ENCODE results near the gene GJB5. TPM values are rescaled to one million over a fixed set of nuclear protein-coding genes. Genes with fewer than 3 reads are reported as not detected.

Gene GJB5
- total RNA-seq, 1 donor from 2014 or later = not detected

DNA sequence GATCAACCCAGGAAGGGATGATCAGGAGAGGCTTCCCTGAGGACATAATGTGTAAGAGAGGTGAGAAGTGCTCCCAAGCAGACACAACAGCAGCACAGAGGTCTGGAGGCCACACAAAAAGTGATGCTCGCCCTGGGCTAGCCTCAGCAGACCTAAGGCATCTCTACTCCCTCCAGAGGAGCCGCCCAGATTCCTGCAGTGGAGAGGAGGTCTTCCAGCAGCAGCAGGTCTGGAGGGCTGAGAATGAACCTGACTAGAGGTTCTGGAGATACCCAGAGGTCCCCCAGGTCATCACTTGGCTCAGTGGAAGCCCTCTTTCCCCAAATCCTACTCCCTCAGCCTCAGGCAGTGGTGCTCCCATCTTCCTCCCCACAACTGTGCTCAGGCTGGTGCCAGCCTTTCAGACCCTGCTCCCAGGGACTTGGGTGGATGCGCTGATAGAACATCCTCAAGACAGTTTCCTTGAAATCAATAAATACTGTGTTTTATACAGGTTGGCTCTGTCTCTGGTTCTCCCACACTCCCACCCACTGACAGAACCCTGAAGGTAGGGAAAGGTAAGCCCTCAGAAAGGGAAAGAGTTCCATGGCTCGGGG is 31.1 kb downstream of the GJB5 start:
- no peak for DNase-seq (ENCODE audit: low read depth, low spot score)
- no peak overlapping the region for H3K4me3 Mint-ChIP-seq
- H3K4me1 Mint-ChIP-seq = peaks cover 13% of the 10 kb centered on the region
- no peak overlapping the region for H3K27ac Mint-ChIP-seq (ENCODE audit: unreplicated experiment)
- H3K27me3 Mint-ChIP-seq (ENCODE audit: low read depth) = peaks cover 55% of the 10 kb centered on the region
- no peaks in the 10 kb centered on the region for H3K36me3 Mint-ChIP-seq (ENCODE audit: low read depth)
- H3K9me3 Mint-ChIP-seq = no peaks in the 10 kb centered on the region
- TF ChIP-seq, protein P1, sequence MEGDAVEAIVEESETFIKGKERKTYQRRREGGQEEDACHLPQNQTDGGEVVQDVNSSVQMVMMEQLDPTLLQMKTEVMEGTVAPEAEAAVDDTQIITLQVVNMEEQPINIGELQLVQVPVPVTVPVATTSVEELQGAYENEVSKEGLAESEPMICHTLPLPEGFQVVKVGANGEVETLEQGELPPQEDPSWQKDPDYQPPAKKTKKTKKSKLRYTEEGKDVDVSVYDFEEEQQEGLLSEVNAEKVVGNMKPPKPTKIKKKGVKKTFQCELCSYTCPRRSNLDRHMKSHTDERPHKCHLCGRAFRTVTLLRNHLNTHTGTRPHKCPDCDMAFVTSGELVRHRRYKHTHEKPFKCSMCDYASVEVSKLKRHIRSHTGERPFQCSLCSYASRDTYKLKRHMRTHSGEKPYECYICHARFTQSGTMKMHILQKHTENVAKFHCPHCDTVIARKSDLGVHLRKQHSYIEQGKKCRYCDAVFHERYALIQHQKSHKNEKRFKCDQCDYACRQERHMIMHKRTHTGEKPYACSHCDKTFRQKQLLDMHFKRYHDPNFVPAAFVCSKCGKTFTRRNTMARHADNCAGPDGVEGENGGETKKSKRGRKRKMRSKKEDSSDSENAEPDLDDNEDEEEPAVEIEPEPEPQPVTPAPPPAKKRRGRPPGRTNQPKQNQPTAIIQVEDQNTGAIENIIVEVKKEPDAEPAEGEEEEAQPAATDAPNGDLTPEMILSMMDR (conservative IDR thresholded peaks at IDR 0.05) = no peak

DNA sequence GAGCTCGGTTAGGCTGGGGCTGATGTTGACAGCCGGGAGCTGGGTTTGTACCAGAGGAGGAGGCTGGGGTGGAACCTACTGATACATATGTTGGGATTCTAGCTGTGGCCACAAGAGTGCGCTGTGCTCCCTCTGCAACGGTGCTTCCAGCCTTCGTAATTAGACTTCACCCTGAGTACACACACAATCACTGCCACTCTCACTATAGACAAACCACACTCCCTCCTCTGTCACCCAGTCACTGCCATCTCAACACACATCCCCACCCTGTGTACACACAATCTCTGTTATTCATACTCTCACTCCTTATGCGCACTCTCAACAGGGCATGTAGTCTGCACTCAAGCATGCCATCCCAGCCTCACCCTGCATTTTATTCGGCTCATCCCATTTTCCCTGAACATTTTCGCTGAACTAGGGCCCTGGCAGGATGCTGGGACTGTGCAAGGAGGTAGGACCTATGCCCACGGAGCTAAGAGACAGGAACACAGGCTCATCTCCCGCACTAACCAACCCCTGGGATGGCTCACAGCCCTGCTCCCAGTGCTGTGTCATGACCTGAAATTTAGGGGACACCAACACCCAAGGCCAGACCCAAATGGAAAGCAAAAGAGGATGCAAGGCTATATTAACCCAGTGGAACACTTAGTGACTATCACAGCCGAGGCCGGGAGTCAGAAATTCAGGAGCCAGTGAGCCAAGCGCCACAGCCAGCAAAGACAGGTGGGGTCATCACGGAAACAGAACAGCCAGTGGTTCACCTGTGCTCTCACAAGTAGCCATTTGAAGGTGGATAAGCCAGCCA is 31.9 kb downstream of the GJB5 start:
- Mint-ChIP-seq H3K9me3 (no peaks in the 10 kb centered on the region), H3K4me3 (peak overlapping the region; percentile 41), H3K4me1 (peaks cover 17% of the 10 kb centered on the region), H3K27ac (ENCODE audit: unreplicated experiment) (peak overlapping the region; percentile 47), H3K27me3 (ENCODE audit: low read depth) (peaks cover 56% of the 10 kb centered on the region), H3K36me3 (ENCODE audit: low read depth) (no peaks in the 10 kb centered on the region)
- DNase-seq (ENCODE audit: low read depth, low spot score) = peak; percentile 71
- TF ChIP-seq, protein P1 (conservative IDR thresholded peaks at IDR 0.05) = peak; percentile 90

DNA sequence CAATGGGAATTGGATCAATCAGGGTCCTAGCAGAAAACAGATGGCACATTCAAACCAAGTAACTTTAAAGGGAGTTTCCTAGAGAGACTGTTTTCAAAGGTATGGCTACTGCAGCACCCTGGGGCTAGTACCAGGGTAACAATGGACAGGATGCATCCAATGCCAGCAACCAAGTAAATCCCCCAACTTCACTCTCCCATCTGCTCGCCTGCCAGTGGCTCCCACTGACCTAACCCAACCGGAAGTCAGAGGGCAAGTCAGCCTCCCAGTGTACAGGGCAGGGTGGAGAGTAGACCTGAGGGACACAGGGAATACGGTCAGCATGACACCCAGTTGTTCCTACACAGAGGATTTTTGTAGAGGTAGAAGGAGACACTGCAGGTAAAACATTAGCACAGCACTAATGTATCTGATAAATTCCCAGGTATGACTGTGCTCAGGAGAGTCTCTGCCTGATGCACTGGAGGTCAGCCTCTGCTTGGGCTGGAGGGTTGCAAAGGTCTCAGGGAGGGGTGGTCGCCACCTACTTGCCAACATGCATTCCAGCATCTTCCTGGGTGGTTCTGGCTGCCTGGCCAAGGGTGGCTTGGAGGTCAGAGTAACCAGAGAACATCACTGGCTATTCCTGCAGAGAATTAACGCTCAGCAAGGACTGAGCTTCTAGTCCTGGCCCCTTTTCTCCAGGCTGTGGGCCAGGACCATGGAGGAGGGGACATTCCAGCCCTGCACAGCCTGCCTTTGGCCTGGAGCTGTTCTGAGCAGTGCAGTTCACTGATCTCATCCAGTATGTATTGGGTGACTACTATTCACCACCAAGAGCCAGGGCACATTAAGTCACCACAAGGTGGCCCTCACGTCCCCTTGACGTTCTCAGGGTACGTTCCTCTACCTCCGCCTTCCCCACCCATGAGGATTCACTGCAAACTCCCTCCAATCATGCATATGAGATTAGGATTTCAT is 32.9 kb downstream of the GJB5 start:
- Mint-ChIP-seq H3K4me3 (no peak overlapping the region), H3K36me3 (ENCODE audit: low read depth) (no peaks in the 10 kb centered on the region), H3K9me3 (no peaks in the 10 kb centered on the region), H3K27ac (ENCODE audit: unreplicated experiment) (peak overlapping the region; percentile 17), H3K4me1 (peaks cover 26% of the 10 kb centered on the region), H3K27me3 (ENCODE audit: low read depth) (peaks cover 55% of the 10 kb centered on the region)
- no peak for DNase-seq (ENCODE audit: low read depth, low spot score)
- TF ChIP-seq, protein P1 (conservative IDR thresholded peaks at IDR 0.05) = peak; percentile 38

DNA sequence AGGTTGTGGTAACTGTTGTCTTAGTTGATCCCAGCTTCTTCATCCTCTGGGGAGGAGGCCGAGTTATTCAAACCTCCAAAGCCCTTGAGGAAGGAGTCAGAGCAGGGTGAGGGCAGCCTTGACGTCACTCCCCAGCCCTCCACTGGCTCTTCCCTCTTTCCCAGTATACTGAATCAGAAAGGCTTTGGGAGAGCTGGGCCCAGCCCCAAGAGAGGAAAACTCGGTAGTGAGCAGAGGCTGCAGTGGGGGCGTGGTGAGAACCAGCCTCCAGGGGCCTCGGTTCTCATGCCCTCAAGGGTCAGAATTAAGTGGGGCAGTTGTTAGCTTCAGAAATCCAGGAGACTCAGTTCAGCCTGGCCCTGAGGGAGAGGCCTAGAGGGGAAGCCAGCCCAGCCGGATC is 36.1 kb downstream of the GJB5 start:
- Mint-ChIP-seq H3K4me3 (no peak overlapping the region), H3K27me3 (ENCODE audit: low read depth) (peaks cover 41% of the 10 kb centered on the region), H3K4me1 (peaks cover 38% of the 10 kb centered on the region), H3K27ac (ENCODE audit: unreplicated experiment) (no peak overlapping the region), H3K36me3 (ENCODE audit: low read depth) (peaks cover 5% of the 10 kb centered on the region), H3K9me3 (no peaks in the 10 kb centered on the region)
- TF ChIP-seq, protein P1 (conservative IDR thresholded peaks at IDR 0.05) = no peak
- no peak for DNase-seq (ENCODE audit: low read depth, low spot score)

DNA sequence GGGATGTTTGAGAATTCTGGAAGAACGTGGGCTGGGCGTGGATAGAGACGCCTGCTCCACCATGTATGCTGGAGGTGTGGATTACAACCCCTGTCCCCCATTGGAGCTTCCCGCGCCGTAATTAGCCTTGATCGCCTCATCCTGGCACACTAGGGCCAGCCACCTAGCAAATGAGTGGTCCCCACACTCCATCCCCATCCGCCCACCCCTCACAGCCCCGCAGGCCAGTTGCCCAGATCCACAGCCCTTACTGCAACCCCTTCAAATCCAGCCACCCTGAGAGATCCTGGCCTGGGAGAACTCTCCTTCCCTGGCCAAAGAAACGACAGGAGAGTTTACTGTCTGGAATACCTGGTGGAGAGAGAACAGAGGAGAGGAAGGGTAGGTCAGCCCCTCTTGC is 37.6 kb downstream of the GJB5 start:
- DNase-seq (ENCODE audit: low read depth, low spot score) = no peak
- peak overlapping the region; percentile 82 for H3K4me3 Mint-ChIP-seq
- H3K27me3 Mint-ChIP-seq (ENCODE audit: low read depth) = peaks cover 42% of the 10 kb centered on the region
- H3K36me3 Mint-ChIP-seq (ENCODE audit: low read depth) = peaks cover 5% of the 10 kb centered on the region
- peaks cover 44% of the 10 kb centered on the region for H3K4me1 Mint-ChIP-seq
- TF ChIP-seq, protein P1 (conservative IDR thresholded peaks at IDR 0.05) = no peak
- peak overlapping the region; percentile 57 for H3K27ac Mint-ChIP-seq (ENCODE audit: unreplicated experiment)
- no peaks in the 10 kb centered on the region for H3K9me3 Mint-ChIP-seq

Data from neural crest cell (in vitro differentiated cells).